Activated naive CD8-positive, alpha-beta T cell treated with anti-CD3 and anti-CD28 coated beads, Interleukin-2, amount 10 ng/mL, durations not matched to agents 7 days and 5 days (primary cell): ENCODE results near the gene DAP3. TPM values are rescaled to one million over a fixed set of nuclear protein-coding genes. Genes with fewer than 3 reads are reported as not detected.
"Not testable (repeated sequence)": the region's sequence is repeated elsewhere in the genome, so short reads cannot be mapped to it uniquely, and the experiment has no call there.

Source experiments
- ATAC-seq: fragments of 150-1000 bp; cut with Tn5 transposase; one replicate; pipeline ENCODE4 v1.10.0; 2021; ENCODE audit warnings: low read depth, moderate library complexity
- POLR2A ChIA-PET: fragments of 350-600 bp; sonication (Branson Sonifier 250); formaldehyde crosslinking; loops from one replicate; lab custom pipeline; 2021; ENCODE audit warnings: antibody characterized with exemption; lab: Charles Lee
- DNase-seq: peaks from one replicate; pipeline ENCODE4 v3.0.0; 2021
- H3K27ac Mint-ChIP-seq: one replicate; pipeline ENCODE4 v1.8.0; 2022; ENCODE audit warnings: mild to moderate bottlenecking, mixed read lengths
- H3K27me3 Mint-ChIP-seq: one replicate; pipeline ENCODE4 v1.8.0; 2022; ENCODE audit warnings: mild to moderate bottlenecking, moderate library complexity, mixed read lengths
- H3K36me3 Mint-ChIP-seq: one replicate; pipeline ENCODE4 v1.8.0; 2021; ENCODE audit warnings: mild to moderate bottlenecking, mixed read lengths
- H3K4me1 Mint-ChIP-seq: one replicate; pipeline ENCODE4 v1.8.0; 2021; ENCODE audit warnings: mixed read lengths
- H3K4me3 Mint-ChIP-seq: one replicate; pipeline ENCODE4 v1.8.0; 2022; ENCODE audit warnings: mild to moderate bottlenecking, moderate library complexity, mixed read lengths
- H3K9me3 Mint-ChIP-seq: one replicate; pipeline ENCODE4 v1.8.0; 2021; ENCODE audit warnings: mixed read lengths
- total RNA-seq, 2 experiments: library from RNA; stranded (reverse); gene quantifications; one replicate each; pipeline ENCODE4 v1.2.3, GENCODE V29; 2021

DAP3 gene
- total RNA-seq, 2 experiments from 2014 or later = 119 to 128 TPM

- peaks cover 46% of the 10 kb centered on the region for H3K36me3 Mint-ChIP-seq
- no peak overlapping the region for H3K4me3 Mint-ChIP-seq
- no peaks in the 10 kb centered on the region for H3K9me3 Mint-ChIP-seq
- POLR2A ChIA-PET = no interaction called here
- ATAC-seq (no peak), DNase-seq (no peak)
- no peaks in the 10 kb centered on the region for H3K27me3 Mint-ChIP-seq
- H3K27ac Mint-ChIP-seq = no peak overlapping the region
- H3K4me1 Mint-ChIP-seq = peaks cover 32% of the 10 kb centered on the region
These were observed 6.2 kb downstream of the DAP3 start for GRCh38 chr1:155695072-155695471.

DNA sequence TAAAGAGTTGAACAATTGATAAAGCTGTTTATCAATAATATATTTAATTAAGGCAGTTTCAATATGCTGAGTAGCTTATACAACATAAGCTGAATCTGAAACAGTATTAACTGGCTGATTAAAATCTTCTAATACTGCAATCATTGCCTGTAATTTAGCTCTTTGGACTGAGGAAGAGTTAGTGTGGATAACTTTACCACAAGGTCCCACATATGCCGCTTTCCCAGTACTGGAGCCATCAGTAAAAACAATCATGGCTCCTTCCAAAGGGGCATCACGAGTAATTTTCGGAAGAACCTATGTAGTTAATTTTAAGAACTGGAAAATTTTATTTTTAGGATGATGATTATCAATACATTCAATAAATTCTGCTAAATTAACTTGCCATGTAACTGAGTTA is 6.7 kb downstream of the DAP3 start:
- DNase-seq (no peak), ATAC-seq (no peak)
- Mint-ChIP-seq H3K9me3 (no peaks in the 10 kb centered on the region), H3K4me3 (no peak overlapping the region), H3K36me3 (peaks cover 46% of the 10 kb centered on the region), H3K27ac (no peak overlapping the region), H3K27me3 (no peaks in the 10 kb centered on the region), H3K4me1 (peaks cover 28% of the 10 kb centered on the region)
- POLR2A ChIA-PET = no interaction called here

DNA sequence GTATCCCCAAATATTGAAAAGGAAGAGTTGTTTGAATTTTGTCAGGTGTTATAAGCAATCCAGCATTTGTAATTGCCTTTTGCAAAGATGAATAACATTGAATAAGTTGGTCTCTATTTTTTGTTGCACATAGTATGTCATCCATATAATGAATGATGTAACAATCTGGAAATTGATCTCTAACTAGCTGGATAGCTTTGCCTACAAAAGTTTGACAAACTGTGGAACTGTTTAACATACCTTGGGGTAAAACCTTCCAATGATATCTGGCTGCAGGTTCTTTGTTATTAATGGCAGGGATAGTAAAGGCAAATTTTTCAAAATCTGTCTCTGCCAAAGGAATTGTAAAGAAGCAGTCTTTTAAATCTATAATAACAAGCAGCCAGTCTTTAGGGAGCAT is 7.6 kb downstream of the DAP3 start:
- Mint-ChIP-seq H3K36me3 (peaks cover 40% of the 10 kb centered on the region), H3K4me3 (no peak overlapping the region), H3K27me3 (no peaks in the 10 kb centered on the region), H3K27ac (no peak overlapping the region), H3K4me1 (peaks cover 23% of the 10 kb centered on the region), H3K9me3 (no peaks in the 10 kb centered on the region)
- no peak for ATAC-seq
- POLR2A ChIA-PET = no interaction called here
- no peak for DNase-seq

DNA sequence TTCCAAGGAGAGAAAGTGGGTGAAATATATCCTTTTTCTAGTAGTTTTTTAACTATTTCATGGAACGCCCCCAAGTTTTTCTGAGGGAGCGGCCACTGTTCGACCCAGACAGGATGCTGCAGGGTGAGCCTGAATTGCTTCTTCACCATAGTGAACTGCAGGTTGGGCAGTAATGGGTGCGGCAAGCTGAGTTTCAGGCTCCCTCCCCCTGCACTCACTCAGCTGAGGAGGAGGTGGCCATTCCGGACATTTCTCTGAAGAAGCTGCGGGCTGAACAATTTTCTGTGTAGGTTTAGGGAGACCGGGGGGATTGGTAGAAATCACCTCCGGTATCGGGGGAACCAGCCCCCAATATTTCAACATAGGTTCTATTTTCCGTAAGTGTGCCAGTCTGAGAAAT is 8.2 kb downstream of the DAP3 start:
- POLR2A ChIA-PET = no interaction called here
- H3K36me3 Mint-ChIP-seq = peaks cover 35% of the 10 kb centered on the region
- H3K27me3 Mint-ChIP-seq = no peaks in the 10 kb centered on the region
- H3K4me1 Mint-ChIP-seq = peaks cover 19% of the 10 kb centered on the region
- DNase-seq (no peak), ATAC-seq (no peak)
- H3K27ac Mint-ChIP-seq = no peak overlapping the region
- no peak overlapping the region for H3K4me3 Mint-ChIP-seq
- H3K9me3 Mint-ChIP-seq = no peaks in the 10 kb centered on the region

DNA sequence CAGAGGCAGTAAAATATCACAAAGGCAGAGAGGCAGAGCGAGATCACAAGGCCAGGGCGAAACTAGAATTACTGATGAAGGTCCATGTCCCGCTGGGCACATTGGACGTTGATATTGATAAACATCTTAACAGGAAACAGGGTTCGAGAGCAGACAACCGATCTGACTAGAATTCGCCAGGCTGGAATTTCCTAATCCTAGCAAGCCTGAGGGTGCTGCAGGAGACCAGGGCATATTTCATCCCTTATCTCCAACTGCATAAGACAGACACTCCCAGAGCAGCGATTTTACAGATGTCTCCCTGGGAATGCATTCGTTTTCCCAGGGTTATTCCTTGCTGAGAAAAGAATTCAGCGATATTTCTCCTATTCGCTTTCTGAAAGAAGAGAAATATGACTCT is 8.7 kb downstream of the DAP3 start:
- Mint-ChIP-seq H3K36me3 (peaks cover 30% of the 10 kb centered on the region), H3K4me1 (peaks cover 14% of the 10 kb centered on the region)
- H3K27ac Mint-ChIP-seq, H3K27me3 Mint-ChIP-seq, POLR2A ChIA-PET, DNase-seq, H3K9me3 Mint-ChIP-seq, H3K4me3 Mint-ChIP-seq, ATAC-seq: not testable (repeated sequence)

DNA sequence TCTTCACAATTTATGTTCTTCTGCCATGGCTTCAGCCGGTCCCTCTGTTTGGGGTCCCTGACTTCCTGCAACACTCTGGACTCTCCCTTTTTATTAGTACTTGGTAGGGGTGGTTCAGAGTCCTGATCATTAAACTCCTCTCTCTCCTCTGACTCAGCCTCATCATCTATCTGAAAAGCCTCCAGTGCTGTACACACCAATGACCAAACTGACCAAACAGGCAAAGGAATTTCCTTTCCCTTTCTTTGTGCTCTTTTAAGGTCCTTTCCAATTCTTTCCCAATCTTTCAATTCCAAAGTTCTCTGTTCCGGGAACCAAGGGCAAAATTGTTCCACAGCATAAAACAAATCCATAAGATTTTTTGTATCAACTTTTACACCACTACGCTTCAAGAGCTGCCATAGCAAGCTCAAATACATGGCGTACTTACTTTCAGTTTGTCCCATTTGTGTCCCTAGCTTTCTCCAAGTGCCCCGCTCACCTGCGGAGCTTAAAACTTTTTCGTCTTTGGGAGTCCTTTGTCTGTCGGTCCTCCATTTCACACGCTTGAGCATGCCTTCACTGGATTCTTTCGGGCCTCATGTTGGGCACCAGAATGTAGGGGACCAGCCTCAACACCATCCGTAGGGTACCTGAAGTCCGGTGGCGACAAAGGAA is 9.6 kb downstream of the DAP3 start:
- no peak overlapping the region for H3K27ac Mint-ChIP-seq

GRCh38 chr1:155699062-155699461 is 10.2 kb downstream of the DAP3 start:
- DNase-seq, H3K27me3 Mint-ChIP-seq, H3K4me1 Mint-ChIP-seq, H3K4me3 Mint-ChIP-seq, H3K27ac Mint-ChIP-seq, H3K9me3 Mint-ChIP-seq, POLR2A ChIA-PET, ATAC-seq: not testable (repeated sequence)
- peaks cover 21% of the 10 kb centered on the region for H3K36me3 Mint-ChIP-seq

More for the DNA sequence above, 9.6 kb downstream of the DAP3 start:
- Mint-ChIP-seq H3K27me3 (no peaks in the 10 kb centered on the region), H3K4me1 (peaks cover 10% of the 10 kb centered on the region), H3K36me3 (peaks cover 21% of the 10 kb centered on the region), H3K9me3 (no peaks in the 10 kb centered on the region), H3K4me3 (no peak overlapping the region)
- POLR2A ChIA-PET = no interaction called here
- DNase-seq (no peak), ATAC-seq (no peak)

GRCh38 chr1:155701675-155702074 is 12.8 kb downstream of the DAP3 start:
- not testable (repeated sequence) for H3K4me3 Mint-ChIP-seq

DNA sequence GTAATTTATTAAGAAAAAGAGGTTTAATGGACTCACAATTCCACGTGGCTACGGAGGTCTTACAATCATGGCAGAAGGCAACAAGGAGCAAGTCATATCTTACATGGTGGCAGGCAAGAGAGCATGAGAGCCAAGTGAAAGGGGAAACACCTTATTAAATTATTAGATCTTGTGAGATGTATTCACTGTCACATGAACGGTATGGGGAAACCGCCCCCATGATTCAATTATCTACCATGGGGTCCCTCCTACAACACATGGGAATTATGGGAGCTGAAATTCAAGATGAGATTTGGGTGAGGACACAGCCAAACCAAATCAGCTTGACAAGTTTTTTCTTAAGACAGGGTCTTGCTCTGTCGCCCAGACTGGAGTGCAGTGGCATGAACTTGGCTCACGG is 14.3 kb downstream of the DAP3 start:
- DNase-seq = no peak
- H3K9me3 Mint-ChIP-seq = no peaks in the 10 kb centered on the region
- ATAC-seq = no peak
- H3K27me3 Mint-ChIP-seq = no peaks in the 10 kb centered on the region
- peaks cover 8% of the 10 kb centered on the region for H3K4me1 Mint-ChIP-seq
- peaks cover 14% of the 10 kb centered on the region for H3K36me3 Mint-ChIP-seq
- POLR2A ChIA-PET = no interaction called here
- no peak overlapping the region for H3K27ac Mint-ChIP-seq
- no peak overlapping the region for H3K4me3 Mint-ChIP-seq

More at GRCh38 chr1:155701675-155702074, 12.8 kb downstream of the DAP3 start:
- H3K4me1 Mint-ChIP-seq, H3K9me3 Mint-ChIP-seq, ATAC-seq, POLR2A ChIA-PET, DNase-seq, H3K27ac Mint-ChIP-seq, H3K27me3 Mint-ChIP-seq: not testable (repeated sequence)
- peaks cover 14% of the 10 kb centered on the region for H3K36me3 Mint-ChIP-seq

GRCh38 chr1:155704414-155704813 is 15.5 kb downstream of the DAP3 start:
- H3K4me1 Mint-ChIP-seq, DNase-seq, POLR2A ChIA-PET, H3K27me3 Mint-ChIP-seq, H3K27ac Mint-ChIP-seq, ATAC-seq, H3K4me3 Mint-ChIP-seq, H3K9me3 Mint-ChIP-seq: not testable (repeated sequence)
- peaks cover 19% of the 10 kb centered on the region for H3K36me3 Mint-ChIP-seq

- H3K36me3 Mint-ChIP-seq = peaks cover 15% of the 10 kb centered on the region
- no peak for ATAC-seq
- peaks cover 2% of the 10 kb centered on the region for H3K9me3 Mint-ChIP-seq
- peaks cover 8% of the 10 kb centered on the region for H3K4me1 Mint-ChIP-seq
- no peak overlapping the region for H3K27ac Mint-ChIP-seq
- DNase-seq = no peak
- no peak overlapping the region for H3K4me3 Mint-ChIP-seq
- no peaks in the 10 kb centered on the region for H3K27me3 Mint-ChIP-seq
- POLR2A ChIA-PET = no interaction called here
These were observed 17.2 kb downstream of the DAP3 start for GRCh38 chr1:155706139-155706538.

DNA sequence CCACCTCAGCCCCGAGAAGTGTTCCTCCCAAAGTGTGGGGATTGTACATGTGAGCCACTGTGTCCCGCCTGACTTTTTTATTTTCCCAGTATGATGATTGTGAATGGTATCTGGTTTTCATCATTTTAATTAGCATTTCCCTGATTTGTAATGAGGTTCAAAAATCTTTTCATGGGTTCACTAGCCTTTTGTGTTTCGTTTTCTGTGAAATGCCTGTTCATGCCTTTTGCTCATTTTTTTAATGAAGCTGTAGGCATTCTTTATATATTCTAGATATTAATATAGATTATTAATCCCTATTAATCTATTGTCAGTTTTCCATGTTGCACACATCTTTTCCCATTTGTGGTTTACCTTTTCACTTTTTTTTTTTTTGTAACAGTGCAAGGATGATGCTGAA is 20.5 kb downstream of the DAP3 start:
- POLR2A ChIA-PET = no interaction called here
- Mint-ChIP-seq H3K36me3 (peaks cover 22% of the 10 kb centered on the region), H3K4me1 (peaks cover 10% of the 10 kb centered on the region), H3K4me3 (no peak overlapping the region), H3K27ac (no peak overlapping the region), H3K9me3 (peaks cover 2% of the 10 kb centered on the region), H3K27me3 (no peaks in the 10 kb centered on the region)
- DNase-seq (no peak), ATAC-seq (no peak)

DNA sequence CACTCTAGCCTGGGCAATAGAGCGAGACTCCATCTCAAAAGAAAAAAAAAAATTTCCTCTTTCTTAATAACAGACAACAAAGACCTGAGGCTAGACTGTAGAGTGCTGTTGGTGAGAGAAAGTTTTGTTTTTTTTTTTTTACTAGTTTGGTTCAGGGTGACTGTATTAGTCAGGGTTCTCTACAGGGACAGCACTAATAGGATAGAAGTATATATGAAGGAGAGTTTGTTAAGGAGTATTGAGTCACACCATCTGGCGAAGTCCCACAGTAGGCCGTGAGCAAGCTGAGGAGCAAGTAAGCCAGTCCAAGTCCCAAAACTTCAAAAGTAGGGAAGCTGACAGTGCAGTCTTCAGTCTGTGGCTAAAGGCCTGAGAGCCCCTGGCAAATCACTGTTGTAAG is 22.6 kb downstream of the DAP3 start:
- H3K9me3 Mint-ChIP-seq, H3K27me3 Mint-ChIP-seq, H3K4me3 Mint-ChIP-seq, H3K27ac Mint-ChIP-seq, POLR2A ChIA-PET, ATAC-seq, DNase-seq: not testable (repeated sequence)
- peaks cover 10% of the 10 kb centered on the region for H3K4me1 Mint-ChIP-seq
- H3K36me3 Mint-ChIP-seq = peaks cover 23% of the 10 kb centered on the region

DNA sequence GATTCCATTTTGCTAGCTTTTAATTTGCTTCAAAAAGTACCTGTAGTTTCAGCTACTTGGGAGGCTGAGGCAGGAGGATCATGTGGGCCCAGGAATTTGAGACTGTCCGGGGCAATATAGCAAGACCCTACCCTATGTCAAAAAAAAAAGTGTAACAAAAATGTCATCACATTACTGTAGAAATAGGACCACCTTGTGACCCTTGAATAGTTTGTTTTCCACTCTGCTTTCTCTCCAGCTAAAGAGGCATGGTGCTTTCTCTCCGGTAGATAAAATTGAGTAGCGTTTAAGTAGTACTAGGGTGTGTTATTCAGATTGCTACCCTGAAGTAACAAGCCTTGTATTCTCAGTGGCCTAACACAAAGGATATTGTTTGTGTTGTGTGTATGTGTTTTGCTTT is 23.7 kb downstream of the DAP3 start:
- H3K4me3 Mint-ChIP-seq, DNase-seq, ATAC-seq, POLR2A ChIA-PET, H3K9me3 Mint-ChIP-seq, H3K27me3 Mint-ChIP-seq: not testable (repeated sequence)
- H3K27ac Mint-ChIP-seq = peak overlapping the region; percentile 20
- peaks cover 22% of the 10 kb centered on the region for H3K36me3 Mint-ChIP-seq
- peaks cover 13% of the 10 kb centered on the region for H3K4me1 Mint-ChIP-seq
